Activated CD4-positive, alpha-beta T cell treated with anti-CD3 and anti-CD28 coated beads for 1 hour (primary cell): ENCODE data around the gene P2RY4.
"Not testable (repeated sequence)": the region's sequence is repeated elsewhere in the genome, so short reads cannot be mapped to it uniquely, and the experiment has no call there.

Experiments used
- DNase-seq: peaks from one replicate; pipeline ENCODE4 v3.0.0-alpha.2; 2020

Gene P2RY4

GRCh38 chrX:70241501-70241900, 18.5 kb downstream of the P2RY4 start:
- DNase-seq: no peak

GRCh38 chrX:70240751-70241150, 19.3 kb downstream of the P2RY4 start:
- DNase-seq: no peak

- DNase-seq: no peak
Measured at GRCh38 chrX:70234355-70234754, 25.6 kb downstream of the P2RY4 start, which contains the start of gene AWAT1. Gene AWAT1 (plus strand): TSS chrX:70234655. CDS start chrX:70234696, 41 bp downstream.

- no peak for DNase-seq
Measured at GRCh38 chrX:70231666-70232065, 28.3 kb downstream of the P2RY4 start.

GRCh38 chrX:70226687-70227086, 33.3 kb downstream of the P2RY4 start:
- no peak for DNase-seq

- DNase-seq: no peak
Measured at GRCh38 chrX:70226048-70226447, 34.0 kb downstream of the P2RY4 start.

- no peak for DNase-seq
Measured at GRCh38 chrX:70219938-70220764, 39.9 kb downstream of the P2RY4 start.

- DNase-seq: not testable (repeated sequence)
Measured at GRCh38 chrX:70209570-70209969, 50.4 kb downstream of the P2RY4 start.

- DNase-seq: no peak
Measured at GRCh38 chrX:70208479-70208878, 51.5 kb downstream of the P2RY4 start.
